GM23338 (cell line): ENCODE measurements around the gene KRTAP4-2.

Experiments used
- EZH2 ChIP-seq: fragments of 200-600 bp; sonication (generic); IDR thresholded peaks from one replicate; pipeline ENCODE4 v1.8.0; 2017; ENCODE audit warnings: antibody characterized with exemption, mild to moderate bottlenecking, low read depth; ENCODE audit not compliant: unreplicated experiment
- EZH2phosphoT487 ChIP-seq: fragments of 200-600 bp; sonication (generic); IDR thresholded peaks from one replicate; pipeline ENCODE4 v1.8.1; 2018; ENCODE audit warnings: antibody characterized with exemption; ENCODE audit not compliant: unreplicated experiment
- JUNB ChIP-seq: IDR thresholded peaks from one replicate; pipeline ENCODE4 v1.6.1; 2016; ENCODE audit warnings: antibody characterized with exemption; ENCODE audit not compliant: unreplicated experiment
- POLR2AphosphoS5 ChIP-seq: IDR thresholded peaks from 2 replicates; pipeline ENCODE4 v1.6.1; 2016; ENCODE audit warnings: antibody characterized with exemption, low read depth
- REST ChIP-seq: IDR thresholded peaks from one replicate; pipeline ENCODE4 v1.6.1; 2018; ENCODE audit warnings: antibody characterized with exemption; ENCODE audit not compliant: unreplicated experiment
- STAT1 ChIP-seq: IDR thresholded peaks from one replicate; pipeline ENCODE4 v1.6.1; 2016; ENCODE audit warnings: antibody characterized with exemption; ENCODE audit not compliant: unreplicated experiment
- TF ChIP-seq, protein P1 (sequence below), 2 experiments: fragments of 200-600 bp in 1 of 2; sonication (generic) in 1 of 2; conservative IDR thresholded peaks; 2 replicates each; pipeline versions ENCODE4 v1.5.1 to v1.6.1; 2016 to 2017; ENCODE audit warnings: antibody characterized with exemption in 2 of 2, low read depth in 2 of 2, mild to moderate bottlenecking in 2 of 2, moderate library complexity in 1 of 2
- TF ChIP-seq, protein P2 (sequence below): fragments of 250-450 bp; sonication (Bioruptor Pico); IDR thresholded peaks from 2 replicates; pipeline ENCODE4 v1.5.0; 2020; ENCODE audit warnings: mild to moderate bottlenecking, moderate library complexity
- TF ChIP-seq, protein P3 (sequence below): IDR thresholded peaks from 2 replicates; pipeline ENCODE4 v1.6.1; 2016; ENCODE audit warnings: antibody characterized with exemption

DNA sequence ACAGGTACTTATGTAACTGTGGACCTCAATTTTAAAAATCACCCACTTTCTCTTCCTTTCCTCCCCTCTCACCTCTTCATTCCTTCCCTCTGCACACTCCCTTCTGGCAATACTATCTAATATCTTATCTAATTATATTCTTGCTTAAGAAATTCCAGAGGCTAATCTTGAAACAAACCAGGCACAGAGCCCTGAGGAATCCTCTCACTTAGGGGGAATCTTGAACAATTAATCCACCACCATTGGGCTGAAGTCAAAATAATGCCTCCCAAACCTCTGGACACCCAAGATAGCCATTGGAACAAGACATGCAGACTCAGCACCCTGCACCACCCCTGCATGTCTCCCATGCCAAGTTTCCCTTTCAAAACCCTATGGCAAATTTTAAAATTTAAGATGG lies 36.7 kb downstream of the KRTAP4-2 start:
- TF ChIP-seq, protein P1, sequence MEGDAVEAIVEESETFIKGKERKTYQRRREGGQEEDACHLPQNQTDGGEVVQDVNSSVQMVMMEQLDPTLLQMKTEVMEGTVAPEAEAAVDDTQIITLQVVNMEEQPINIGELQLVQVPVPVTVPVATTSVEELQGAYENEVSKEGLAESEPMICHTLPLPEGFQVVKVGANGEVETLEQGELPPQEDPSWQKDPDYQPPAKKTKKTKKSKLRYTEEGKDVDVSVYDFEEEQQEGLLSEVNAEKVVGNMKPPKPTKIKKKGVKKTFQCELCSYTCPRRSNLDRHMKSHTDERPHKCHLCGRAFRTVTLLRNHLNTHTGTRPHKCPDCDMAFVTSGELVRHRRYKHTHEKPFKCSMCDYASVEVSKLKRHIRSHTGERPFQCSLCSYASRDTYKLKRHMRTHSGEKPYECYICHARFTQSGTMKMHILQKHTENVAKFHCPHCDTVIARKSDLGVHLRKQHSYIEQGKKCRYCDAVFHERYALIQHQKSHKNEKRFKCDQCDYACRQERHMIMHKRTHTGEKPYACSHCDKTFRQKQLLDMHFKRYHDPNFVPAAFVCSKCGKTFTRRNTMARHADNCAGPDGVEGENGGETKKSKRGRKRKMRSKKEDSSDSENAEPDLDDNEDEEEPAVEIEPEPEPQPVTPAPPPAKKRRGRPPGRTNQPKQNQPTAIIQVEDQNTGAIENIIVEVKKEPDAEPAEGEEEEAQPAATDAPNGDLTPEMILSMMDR (conservative IDR thresholded peaks at IDR 0.05; ENCODE audit: low read depth in 2 of 2), result no peak
- TF ChIP-seq EZH2 (no peak), STAT1 (no peak), POLR2AphosphoS5 (no peak), REST (no peak), EZH2phosphoT487 (no peak), JUNB (no peak)
- TF ChIP-seq, protein P2, sequence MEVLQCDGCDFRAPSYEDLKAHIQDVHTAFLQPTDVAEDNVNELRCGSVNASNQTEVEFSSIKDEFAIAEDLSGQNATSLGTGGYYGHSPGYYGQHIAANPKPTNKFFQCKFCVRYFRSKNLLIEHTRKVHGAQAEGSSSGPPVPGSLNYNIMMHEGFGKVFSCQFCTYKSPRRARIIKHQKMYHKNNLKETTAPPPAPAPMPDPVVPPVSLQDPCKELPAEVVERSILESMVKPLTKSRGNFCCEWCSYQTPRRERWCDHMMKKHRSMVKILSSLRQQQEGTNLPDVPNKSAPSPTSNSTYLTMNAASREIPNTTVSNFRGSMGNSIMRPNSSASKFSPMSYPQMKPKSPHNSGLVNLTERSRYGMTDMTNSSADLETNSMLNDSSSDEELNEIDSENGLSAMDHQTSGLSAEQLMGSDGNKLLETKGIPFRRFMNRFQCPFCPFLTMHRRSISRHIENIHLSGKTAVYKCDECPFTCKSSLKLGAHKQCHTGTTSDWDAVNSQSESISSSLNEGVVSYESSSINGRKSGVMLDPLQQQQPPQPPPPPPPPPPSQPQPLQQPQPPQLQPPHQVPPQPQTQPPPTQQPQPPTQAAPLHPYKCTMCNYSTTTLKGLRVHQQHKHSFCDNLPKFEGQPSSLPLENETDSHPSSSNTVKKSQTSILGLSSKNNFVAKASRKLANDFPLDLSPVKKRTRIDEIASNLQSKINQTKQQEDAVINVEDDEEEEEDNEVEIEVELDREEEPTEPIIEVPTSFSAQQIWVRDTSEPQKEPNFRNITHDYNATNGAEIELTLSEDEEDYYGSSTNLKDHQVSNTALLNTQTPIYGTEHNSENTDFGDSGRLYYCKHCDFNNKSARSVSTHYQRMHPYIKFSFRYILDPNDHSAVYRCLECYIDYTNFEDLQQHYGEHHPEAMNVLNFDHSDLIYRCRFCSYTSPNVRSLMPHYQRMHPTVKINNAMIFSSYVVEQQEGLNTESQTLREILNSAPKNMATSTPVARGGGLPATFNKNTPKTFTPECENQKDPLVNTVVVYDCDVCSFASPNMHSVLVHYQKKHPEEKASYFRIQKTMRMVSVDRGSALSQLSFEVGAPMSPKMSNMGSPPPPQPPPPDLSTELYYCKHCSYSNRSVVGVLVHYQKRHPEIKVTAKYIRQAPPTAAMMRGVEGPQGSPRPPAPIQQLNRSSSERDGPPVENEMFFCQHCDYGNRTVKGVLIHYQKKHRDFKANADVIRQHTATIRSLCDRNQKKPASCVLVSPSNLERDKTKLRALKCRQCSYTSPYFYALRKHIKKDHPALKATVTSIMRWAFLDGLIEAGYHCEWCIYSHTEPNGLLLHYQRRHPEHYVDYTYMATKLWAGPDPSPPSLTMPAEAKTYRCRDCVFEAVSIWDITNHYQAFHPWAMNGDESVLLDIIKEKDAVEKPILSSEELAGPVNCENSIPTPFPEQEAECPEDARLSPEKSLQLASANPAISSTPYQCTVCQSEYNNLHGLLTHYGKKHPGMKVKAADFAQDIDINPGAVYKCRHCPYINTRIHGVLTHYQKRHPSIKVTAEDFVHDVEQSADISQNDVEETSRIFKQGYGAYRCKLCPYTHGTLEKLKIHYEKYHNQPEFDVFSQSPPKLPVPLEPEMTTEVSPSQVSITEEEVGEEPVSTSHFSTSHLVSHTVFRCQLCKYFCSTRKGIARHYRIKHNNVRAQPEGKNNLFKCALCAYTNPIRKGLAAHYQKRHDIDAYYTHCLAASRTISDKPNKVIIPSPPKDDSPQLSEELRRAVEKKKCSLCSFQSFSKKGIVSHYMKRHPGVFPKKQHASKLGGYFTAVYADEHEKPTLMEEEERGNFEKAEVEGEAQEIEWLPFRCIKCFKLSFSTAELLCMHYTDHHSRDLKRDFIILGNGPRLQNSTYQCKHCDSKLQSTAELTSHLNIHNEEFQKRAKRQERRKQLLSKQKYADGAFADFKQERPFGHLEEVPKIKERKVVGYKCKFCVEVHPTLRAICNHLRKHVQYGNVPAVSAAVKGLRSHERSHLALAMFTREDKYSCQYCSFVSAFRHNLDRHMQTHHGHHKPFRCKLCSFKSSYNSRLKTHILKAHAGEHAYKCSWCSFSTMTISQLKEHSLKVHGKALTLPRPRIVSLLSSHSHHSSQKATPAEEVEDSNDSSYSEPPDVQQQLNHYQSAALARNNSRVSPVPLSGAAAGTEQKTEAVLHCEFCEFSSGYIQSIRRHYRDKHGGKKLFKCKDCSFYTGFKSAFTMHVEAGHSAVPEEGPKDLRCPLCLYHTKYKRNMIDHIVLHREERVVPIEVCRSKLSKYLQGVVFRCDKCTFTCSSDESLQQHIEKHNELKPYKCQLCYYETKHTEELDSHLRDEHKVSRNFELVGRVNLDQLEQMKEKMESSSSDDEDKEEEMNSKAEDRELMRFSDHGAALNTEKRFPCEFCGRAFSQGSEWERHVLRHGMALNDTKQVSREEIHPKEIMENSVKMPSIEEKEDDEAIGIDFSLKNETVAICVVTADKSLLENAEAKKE (CRISPR knock-in tag), result no peak
- TF ChIP-seq, protein P3, sequence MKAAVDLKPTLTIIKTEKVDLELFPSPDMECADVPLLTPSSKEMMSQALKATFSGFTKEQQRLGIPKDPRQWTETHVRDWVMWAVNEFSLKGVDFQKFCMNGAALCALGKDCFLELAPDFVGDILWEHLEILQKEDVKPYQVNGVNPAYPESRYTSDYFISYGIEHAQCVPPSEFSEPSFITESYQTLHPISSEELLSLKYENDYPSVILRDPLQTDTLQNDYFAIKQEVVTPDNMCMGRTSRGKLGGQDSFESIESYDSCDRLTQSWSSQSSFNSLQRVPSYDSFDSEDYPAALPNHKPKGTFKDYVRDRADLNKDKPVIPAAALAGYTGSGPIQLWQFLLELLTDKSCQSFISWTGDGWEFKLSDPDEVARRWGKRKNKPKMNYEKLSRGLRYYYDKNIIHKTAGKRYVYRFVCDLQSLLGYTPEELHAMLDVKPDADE, result no peak
